Activated CD8-positive, alpha-beta memory T cell treated with anti-CD3 and anti-CD28 coated beads for 48 hours (primary cell): ENCODE measurements around the gene USP19.

Experiments used
- DNase-seq, 3 experiments: peaks; one replicate each; pipeline ENCODE4 v3.0.0-alpha.2; 2020; ENCODE audit warnings: low read depth in 2 of 3, low spot score in 2 of 3

The USP19 gene

DNA sequence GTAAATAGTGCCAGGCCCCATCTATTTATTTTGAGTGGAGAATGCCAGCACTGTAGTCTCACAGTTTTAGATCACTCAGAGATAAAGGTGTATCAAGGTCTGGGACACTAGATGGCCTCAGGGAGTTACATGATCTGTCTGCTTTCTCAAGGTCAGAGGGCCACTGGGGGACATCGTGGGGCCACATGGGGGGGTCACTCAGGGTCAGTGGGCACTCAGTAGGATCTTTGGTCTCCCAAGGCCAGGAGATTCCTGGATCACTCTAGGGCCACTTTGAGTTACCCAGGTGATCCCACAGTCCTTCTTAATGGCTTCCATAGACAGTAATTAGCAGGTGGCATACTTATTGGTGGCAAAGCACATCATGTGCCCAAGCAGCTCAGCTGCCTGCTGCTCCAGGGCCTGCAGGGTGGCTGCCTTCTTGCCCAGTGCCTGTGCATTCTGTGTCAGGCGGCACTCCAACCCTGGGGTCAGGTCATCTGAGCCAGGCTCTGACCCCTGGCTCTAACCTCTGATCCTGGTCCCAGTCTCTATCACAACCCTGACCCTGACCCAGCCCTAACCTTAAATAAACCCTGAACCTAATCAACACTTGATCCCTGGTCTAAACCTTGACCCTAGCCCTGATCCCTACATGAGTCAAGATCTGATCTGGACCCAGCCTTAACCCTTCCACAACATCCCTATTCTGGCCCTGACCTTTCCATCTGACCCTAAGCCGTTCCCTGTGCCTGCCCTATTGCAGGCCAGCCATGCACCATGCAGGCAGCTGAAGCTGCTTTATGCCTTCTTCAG, 14.0 kb upstream of the USP19 start:
- no peak for DNase-seq

GRCh38 chr3:49133226-49133951, 12.8 kb upstream of the USP19 start:
- DNase-seq: no peak

DNA sequence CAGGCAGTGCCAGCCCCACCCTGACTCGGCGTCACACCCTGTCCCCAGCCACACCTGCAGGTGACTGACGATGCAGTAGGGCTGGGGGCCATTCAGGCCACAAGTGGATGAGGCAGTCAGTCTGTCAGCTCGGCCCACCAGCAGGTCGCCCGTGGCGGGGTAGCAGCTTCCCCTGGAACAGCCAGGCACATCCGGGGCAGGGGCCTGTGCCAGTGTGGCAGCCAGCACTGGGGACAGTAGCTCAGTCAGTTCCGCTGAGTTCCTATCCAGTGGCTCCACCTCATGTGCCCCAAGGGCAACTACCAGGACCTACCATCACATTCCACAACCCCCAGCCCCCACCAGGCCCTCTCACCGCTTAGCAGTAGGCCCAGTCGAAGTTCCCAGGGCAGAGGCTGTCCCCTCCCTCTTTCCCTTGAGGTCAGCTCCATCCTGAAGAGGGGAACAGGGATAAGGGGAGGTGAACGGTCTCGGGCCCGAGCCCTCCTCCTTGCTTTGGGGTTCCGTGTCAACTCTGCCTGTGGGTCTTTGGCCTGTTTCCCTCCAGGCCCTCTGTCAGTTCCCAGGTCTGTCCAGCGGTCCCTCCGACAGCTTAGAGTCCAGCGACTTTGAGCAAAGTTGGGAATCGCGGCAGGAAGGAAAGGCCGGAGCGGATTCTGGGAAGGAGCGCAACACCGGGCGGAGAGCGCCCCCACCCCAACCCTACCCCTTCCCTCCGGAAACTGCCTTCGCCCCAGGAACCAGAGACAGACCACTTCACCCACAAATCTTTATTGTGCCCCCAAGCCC, 12.0 kb upstream of the USP19 start, which contains the start of gene LAMB2:
Gene LAMB2, minus strand, starts transcription at position 614 of the 789 bp plus-strand sequence. Its CDS starts 183 bp downstream, at position 431.
- no peak for DNase-seq

GRCh38 chr3:49132073-49132436, 11.4 kb upstream of the USP19 start:
- no peak for DNase-seq

DNA sequence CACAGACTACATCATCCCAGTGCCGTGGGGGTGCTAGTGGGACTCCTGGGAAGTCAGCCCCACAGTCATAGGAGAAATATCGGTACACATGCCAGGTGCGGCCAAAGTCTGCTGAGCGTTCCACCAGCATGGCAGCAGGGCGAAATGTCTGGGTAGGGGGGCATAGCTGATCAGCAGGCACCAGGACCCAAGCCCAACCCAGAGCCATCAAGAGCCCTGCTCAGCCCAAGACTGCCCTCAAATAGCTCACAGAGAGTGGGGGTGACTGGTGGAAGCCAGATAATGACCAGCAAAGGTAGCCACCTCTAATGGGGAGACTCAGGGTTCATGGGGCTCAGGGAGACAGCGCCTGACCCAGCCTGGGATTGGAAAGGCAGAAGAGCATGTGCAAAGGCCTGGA, 11.0 kb upstream of the USP19 start:
- no peak for DNase-seq

- no peak for DNase-seq
These were observed 10.4 kb upstream of the USP19 start for GRCh38 chr3:49131040-49131439.

GRCh38 chr3:49124991-49125670, 4.5 kb upstream of the USP19 start:
- no peak for DNase-seq

DNA sequence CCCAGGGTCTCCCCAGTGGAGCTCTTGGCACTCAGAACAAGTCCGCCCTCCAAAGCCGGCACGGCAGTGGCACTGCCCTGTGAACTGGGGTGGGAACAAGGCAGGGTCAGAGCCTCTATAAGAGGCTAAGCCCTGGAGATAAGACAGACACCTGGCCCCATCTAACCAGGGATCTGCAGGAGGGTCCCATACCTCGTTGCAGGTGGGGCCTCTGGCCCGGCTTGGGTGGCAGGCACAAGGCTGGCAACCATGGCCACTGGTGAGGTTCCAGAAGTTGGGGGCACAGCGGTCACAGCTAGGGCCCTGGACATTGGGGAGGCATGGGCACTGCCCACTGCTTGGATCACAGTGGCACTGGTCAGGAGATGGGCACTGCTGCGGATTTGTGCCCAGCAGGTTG, 3.6 kb upstream of the USP19 start:
- DNase-seq: no peak

GRCh38 chr3:49123687-49124086, 3.1 kb upstream of the USP19 start:
- no peak for DNase-seq

DNA sequence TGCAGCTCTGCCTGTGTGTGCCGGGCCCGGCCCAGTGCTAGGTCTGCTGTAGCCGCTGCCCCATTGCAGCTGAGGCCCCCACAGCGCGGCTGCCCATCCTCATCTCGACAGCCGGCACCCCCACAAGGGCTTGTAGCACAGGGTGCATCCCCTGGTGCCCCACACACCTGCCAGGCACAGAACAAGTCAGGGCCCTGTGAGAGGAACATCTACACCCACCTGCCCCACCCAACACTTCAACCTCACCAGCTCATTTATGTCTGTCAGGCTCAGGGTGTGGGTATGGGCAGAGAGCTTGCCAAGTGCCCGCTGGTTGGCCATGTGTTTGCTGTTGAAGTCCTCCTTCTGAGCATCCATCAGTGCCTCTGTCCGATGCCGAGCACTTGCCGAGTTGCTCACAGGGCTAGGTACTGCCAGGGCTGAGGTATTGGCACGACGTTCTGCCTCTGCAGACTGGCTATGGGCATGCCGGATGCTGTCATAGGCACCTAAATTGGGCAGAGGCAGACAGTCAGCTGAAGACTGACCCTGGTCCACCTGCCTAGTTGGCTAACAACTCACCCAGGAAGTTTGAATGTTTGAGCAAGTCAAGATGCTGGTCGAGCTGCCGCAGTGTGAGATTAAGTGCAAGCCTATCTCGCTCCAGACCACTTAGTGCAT, 2.4 kb upstream of the USP19 start:
- DNase-seq: no peak

GRCh38 chr3:49122451-49122850, 1.8 kb upstream of the USP19 start:
- DNase-seq: no peak

- no peak for DNase-seq
These were observed 1.4 kb upstream of the USP19 start for GRCh38 chr3:49122022-49122421.

DNA sequence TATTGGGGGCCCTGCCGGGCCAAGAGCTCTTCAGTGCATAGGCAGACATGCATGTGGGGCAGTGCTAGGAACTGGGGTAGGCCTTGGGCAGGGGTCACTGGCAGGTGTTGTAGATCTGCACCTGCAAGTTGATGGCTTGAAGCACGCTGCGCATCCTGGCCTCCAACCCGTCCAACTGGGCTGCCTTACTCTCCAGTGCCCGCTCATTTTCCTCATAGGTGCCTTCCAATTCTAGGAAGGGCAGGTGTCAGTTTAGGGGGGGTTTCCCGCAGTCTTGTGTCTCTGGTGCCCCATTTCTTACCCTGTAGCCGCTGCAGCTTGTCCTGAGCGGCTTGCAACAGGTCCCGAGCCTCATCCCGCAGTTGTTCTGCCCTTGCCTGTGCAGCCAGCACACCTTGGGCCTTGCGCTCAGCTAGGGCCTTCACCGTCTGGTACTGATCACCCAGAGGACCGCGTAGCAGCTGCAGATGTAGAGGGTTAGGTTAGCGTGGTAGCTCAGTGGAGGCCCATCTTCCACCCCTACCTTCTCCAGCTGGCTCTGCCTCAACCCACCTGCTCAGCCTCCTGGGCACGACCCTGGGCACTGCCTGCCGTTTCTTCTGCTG, 611 bp upstream of the USP19 start:
- no peak for DNase-seq

GRCh38 chr3:49120096-49120437, 556 bp downstream of the USP19 start:
- no peak for DNase-seq

DNA sequence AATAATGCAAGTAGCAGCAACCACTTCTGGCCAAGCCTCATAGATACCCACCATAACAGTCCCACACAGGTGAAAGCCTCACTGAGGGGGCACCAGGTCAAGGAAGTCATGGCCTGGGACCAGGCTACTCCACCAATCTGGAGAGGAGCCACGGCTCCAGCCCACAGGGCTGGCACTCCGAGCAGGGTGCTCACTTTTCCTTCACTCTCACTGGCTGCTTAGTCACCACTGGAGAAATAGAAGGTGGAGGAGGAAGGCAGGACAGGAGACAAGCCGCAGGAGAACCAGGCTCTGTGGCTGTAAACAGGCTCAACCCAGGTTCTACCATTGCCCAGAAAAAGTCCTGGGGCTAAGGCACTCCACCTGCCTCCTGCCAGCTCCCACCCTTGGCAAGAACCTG, 1.2 kb downstream of the USP19 start:
- no peak for DNase-seq

GRCh38 chr3:49119036-49119435, 1.6 kb downstream of the USP19 start:
- DNase-seq: no peak

DNA sequence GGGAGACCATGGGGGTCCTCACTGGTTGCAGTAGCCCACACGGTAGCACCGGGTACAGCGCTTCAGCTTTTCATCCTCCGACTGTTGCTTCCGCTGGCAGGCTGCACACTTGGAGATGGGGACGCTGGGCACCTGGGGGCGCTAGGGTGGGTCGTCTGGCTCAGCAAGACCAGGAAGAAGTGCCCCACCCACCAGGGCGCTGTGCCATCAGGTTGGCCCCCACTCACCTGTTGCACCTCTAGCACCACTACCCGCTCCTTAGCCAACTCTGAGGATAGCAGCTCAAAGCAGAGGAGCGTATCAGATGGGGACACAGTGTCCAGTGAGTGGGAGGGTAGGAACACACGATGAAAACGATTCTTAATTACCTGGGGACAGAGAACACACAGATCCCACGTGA, 8.4 kb downstream of the USP19 start:
- no peak for DNase-seq

- DNase-seq: no peak
These were observed 9.3 kb downstream of the USP19 start for GRCh38 chr3:49111347-49111746.

DNA sequence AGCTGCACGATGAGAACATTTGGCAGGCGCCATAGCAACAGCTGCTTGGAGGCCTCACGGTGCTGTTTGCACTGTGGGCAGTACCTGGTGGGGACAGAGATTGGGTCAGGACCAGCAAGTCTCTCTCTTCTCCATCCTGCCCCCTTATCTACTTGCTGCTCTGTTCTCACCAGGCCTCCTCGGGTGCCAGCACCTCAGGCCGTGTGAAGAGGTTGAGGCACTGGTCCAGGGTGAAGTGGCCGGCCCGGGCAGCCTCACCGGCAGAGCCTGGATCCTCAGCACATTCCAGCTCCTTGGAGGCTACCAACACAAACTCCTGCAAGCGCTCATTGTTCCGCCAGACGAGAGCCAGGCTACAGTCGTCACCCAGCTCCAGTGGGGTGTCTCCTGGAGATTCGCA, 9.8 kb downstream of the USP19 start:
- DNase-seq: no peak

- DNase-seq: no peak
These were observed 12.3 kb downstream of the USP19 start for GRCh38 chr3:49108346-49108745.
